ENCODE results near the gene CCDC57.
"Not testable (repeated sequence)": the region's sequence is repeated elsewhere in the genome, so short reads cannot be mapped to it uniquely, and the experiment has no call there.

CCDC57 gene

GRCh38 chr17:82200135-82200534, 12.5 kb downstream of the CCDC57 start:
- no peak for DNase-seq

GRCh38 chr17:82199496-82199895, 13.1 kb downstream of the CCDC57 start:
- DNase-seq: no peak

GRCh38 chr17:82198092-82198491, 14.6 kb downstream of the CCDC57 start:
- no peak for DNase-seq

GRCh38 chr17:82195675-82196672, 16.7 kb downstream of the CCDC57 start:
- DNase-seq: no peak

- no peak for DNase-seq
These were observed 17.9 kb downstream of the CCDC57 start for GRCh38 chr17:82194765-82195164.

- no peak for DNase-seq
These were observed 19.0 kb downstream of the CCDC57 start for GRCh38 chr17:82193520-82194220.

GRCh38 chr17:82193050-82193449, 19.6 kb downstream of the CCDC57 start:
- not testable (repeated sequence) for DNase-seq

GRCh38 chr17:82188001-82188961, 24.4 kb downstream of the CCDC57 start:
- DNase-seq: no peak

GRCh38 chr17:82187500-82187899, 25.1 kb downstream of the CCDC57 start:
- DNase-seq: no peak

- DNase-seq: no peak
These were observed 26.4 kb downstream of the CCDC57 start for GRCh38 chr17:82186221-82186620.

- no peak for DNase-seq
These were observed 27.9 kb downstream of the CCDC57 start for GRCh38 chr17:82184761-82185160.

- DNase-seq: no peak
These were observed 31.7 kb downstream of the CCDC57 start for GRCh38 chr17:82180776-82181528.

- no peak for DNase-seq
These were observed 32.6 kb downstream of the CCDC57 start for GRCh38 chr17:82179946-82180475.

- no peak for DNase-seq
These were observed 33.2 kb downstream of the CCDC57 start for GRCh38 chr17:82179412-82179811.

GRCh38 chr17:82178499-82179261, 34.0 kb downstream of the CCDC57 start:
- DNase-seq: no peak

- DNase-seq: no peak
These were observed 34.7 kb downstream of the CCDC57 start for GRCh38 chr17:82177761-82178498.

- no peak for DNase-seq
These were observed 35.4 kb downstream of the CCDC57 start for GRCh38 chr17:82177276-82177675.

- no peak for DNase-seq
These were observed 36.7 kb downstream of the CCDC57 start for GRCh38 chr17:82175951-82176350.

GRCh38 chr17:82175201-82175600, 37.4 kb downstream of the CCDC57 start:
- DNase-seq: no peak

All from NCI-H2081 (cell line).